HG02973 (cell line): ENCODE results near the gene CEMIP.

Experiments used
- ATAC-seq: cut with Tn5 transposase; IDR thresholded peaks from one replicate; pipeline ENCODE4 v1.9.1; 2021; ENCODE audit warnings: moderate library complexity; ENCODE audit not compliant: unreplicated experiment

Gene CEMIP

GRCh38 chr15:80778964-80779657, at the start of gene CEMIP:
CEMIP (plus strand) TSS chr15:80779370; CDS start chr15:80873880, 94,510 bp downstream.
- no peak for ATAC-seq

GRCh38 chr15:80730387-80730786, 48.8 kb upstream of the CEMIP start:
- no peak for ATAC-seq

GRCh38 chr15:80730926-80731325, 48.2 kb upstream of the CEMIP start:
- no peak for ATAC-seq

GRCh38 chr15:80732167-80732566, 47.0 kb upstream of the CEMIP start:
- ATAC-seq: no peak

- ATAC-seq: no peak
Observed at GRCh38 chr15:80732818-80733217, 46.4 kb upstream of the CEMIP start.

GRCh38 chr15:80733460-80733859, 45.7 kb upstream of the CEMIP start:
- ATAC-seq: no peak

- ATAC-seq: no peak
Observed at GRCh38 chr15:80735344-80735743, 43.8 kb upstream of the CEMIP start.

- no peak for ATAC-seq
Observed at GRCh38 chr15:80736560-80736959, 42.6 kb upstream of the CEMIP start.

GRCh38 chr15:80739919-80740318, 39.3 kb upstream of the CEMIP start:
- no peak for ATAC-seq

GRCh38 chr15:80742081-80742480, 37.1 kb upstream of the CEMIP start:
- no peak for ATAC-seq

- no peak for ATAC-seq
Observed at GRCh38 chr15:80743189-80743833, 35.9 kb upstream of the CEMIP start.

- ATAC-seq: no peak
Observed at GRCh38 chr15:80744415-80744814, 34.8 kb upstream of the CEMIP start.

- ATAC-seq: no peak
Observed at GRCh38 chr15:80744826-80745225, 34.3 kb upstream of the CEMIP start.

GRCh38 chr15:80745888-80746287, 33.3 kb upstream of the CEMIP start:
- no peak for ATAC-seq

GRCh38 chr15:80747317-80748053, 31.7 kb upstream of the CEMIP start:
- no peak for ATAC-seq

- no peak for ATAC-seq
Observed at GRCh38 chr15:80749589-80749988, 29.6 kb upstream of the CEMIP start.

- ATAC-seq: no peak
Observed at GRCh38 chr15:80750575-80750974, 28.6 kb upstream of the CEMIP start.

GRCh38 chr15:80752204-80752603, 27.0 kb upstream of the CEMIP start:
- ATAC-seq: no peak

- no peak for ATAC-seq
Observed at GRCh38 chr15:80753161-80753560, 26.0 kb upstream of the CEMIP start.

GRCh38 chr15:80754014-80754413, 25.2 kb upstream of the CEMIP start:
- no peak for ATAC-seq

- no peak for ATAC-seq
Observed at GRCh38 chr15:80755885-80756284, 23.3 kb upstream of the CEMIP start.

- ATAC-seq: no peak
Observed at GRCh38 chr15:80758130-80758745, 20.9 kb upstream of the CEMIP start.
